Measurements from ENCODE around the gene UACA.

The UACA gene

DNA sequence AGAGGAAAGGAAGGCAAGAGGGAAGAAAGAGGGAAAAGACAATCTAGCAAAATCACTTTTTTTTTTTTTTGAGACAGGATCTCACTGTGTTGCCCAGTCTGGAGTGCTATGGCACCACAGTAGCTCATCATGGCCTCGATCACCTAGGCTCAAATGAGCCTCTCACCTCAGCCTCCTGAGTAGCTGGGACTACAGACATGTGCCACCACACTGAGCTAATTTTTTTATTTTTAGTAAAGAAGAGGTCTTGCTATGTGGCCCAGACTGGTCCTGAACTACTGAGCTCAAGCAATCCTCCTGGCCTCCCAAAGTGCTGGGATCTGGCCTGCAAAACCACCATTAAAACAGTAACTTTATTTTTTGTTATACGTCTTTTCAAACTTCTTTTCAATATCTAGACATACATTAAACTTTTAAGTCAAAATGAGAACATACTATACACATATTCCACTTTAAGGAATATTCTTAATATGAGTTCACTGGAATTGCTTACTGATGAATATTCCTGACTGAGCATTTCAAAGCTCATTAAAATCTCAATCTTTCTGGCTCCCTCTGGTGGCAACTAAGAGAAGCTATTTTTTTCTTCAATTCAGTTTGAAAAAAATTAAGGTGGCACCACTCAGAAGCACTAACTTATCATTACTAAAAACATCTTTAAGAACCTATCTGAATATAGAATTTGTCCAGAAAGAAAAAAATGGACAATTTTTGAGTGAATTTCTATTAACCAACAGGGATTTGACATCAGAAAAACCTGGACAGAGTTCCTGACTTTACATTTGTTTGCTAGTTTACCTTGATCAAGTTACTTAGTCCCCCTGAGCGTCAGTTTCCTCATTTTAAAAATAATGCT, 40.9 kb downstream of the UACA start:
- no peaks in the 10 kb centered on the region for H3K9me3 ChIP-seq
- no peak overlapping the region for H3K4me3 ChIP-seq
- H3K4me1 ChIP-seq, result peaks cover 4% of the 10 kb centered on the region
- no peaks in the 10 kb centered on the region for H3K27me3 ChIP-seq (ENCODE audit: low read depth)
- in situ Hi-C loops (cut with MboI; ENCODE audit: low sequenced_read_pairs), result loop anchor here (10.0 to 25.0 kb wide), 2 partner anchors 48 to 1260 kb away; partner anchors contain the start of gene RPLP1
- DNase-seq (ENCODE audit: low spot score in 2 of 2), result peak in 1 of 2 experiments; percentile 92
- no peaks in the 10 kb centered on the region for H3K36me3 ChIP-seq (replicated peaks)

- peak in 1 of 2 experiments; percentile 2 for DNase-seq (ENCODE audit: low spot score in 2 of 2)
- Histone ChIP-seq H3K4me3 (no peak overlapping the region), H3K4me1 (peaks cover 20% of the 10 kb centered on the region), H3K27me3 (ENCODE audit: low read depth) (no peaks in the 10 kb centered on the region), H3K9me3 (no peaks in the 10 kb centered on the region), H3K36me3 (replicated peaks) (no peaks in the 10 kb centered on the region)
- in situ Hi-C loops (cut with MboI; ENCODE audit: low sequenced_read_pairs), result loop anchor here (10.0 to 25.0 kb wide), 2 partner anchors 46 to 1258 kb away; partner anchors contain the start of gene RPLP1
These were observed 42.9 kb downstream of the UACA start for GRCh38 chr15:70720228-70721016.

GRCh38 chr15:70717237-70717793, 46.0 kb downstream of the UACA start:
- no peak overlapping the region for H3K4me3 ChIP-seq
- in situ Hi-C loops (cut with MboI; ENCODE audit: low sequenced_read_pairs), result loop anchor here (25.0 kb wide), 1 partner anchor 1255 kb away; the partner anchor contains the start of gene RPLP1
- DNase-seq (ENCODE audit: low spot score in 2 of 2), result no peak
- no peaks in the 10 kb centered on the region for H3K9me3 ChIP-seq
- no peaks in the 10 kb centered on the region for H3K36me3 ChIP-seq (replicated peaks)
- no peaks in the 10 kb centered on the region for H3K27me3 ChIP-seq (ENCODE audit: low read depth)
- peaks cover 46% of the 10 kb centered on the region for H3K4me1 ChIP-seq

GRCh38 chr15:70715840-70716485, 47.4 kb downstream of the UACA start:
- Histone ChIP-seq H3K4me3 (no peak overlapping the region), H3K36me3 (replicated peaks) (no peaks in the 10 kb centered on the region), H3K9me3 (no peaks in the 10 kb centered on the region), H3K4me1 (peaks cover 53% of the 10 kb centered on the region), H3K27me3 (ENCODE audit: low read depth) (no peaks in the 10 kb centered on the region)
- DNase-seq (ENCODE audit: low spot score in 2 of 2), result peak in 1 of 2 experiments; percentile 3
- in situ Hi-C loops (cut with MboI; ENCODE audit: low sequenced_read_pairs), result loop anchor here (25.0 kb wide), 1 partner anchor 1254 kb away; the partner anchor contains the start of gene RPLP1

- Histone ChIP-seq H3K4me3 (no peak overlapping the region), H3K27me3 (ENCODE audit: low read depth) (no peaks in the 10 kb centered on the region), H3K36me3 (replicated peaks) (no peaks in the 10 kb centered on the region), H3K4me1 (peaks cover 67% of the 10 kb centered on the region), H3K9me3 (no peaks in the 10 kb centered on the region)
- peak in 1 of 2 experiments; percentile 47 for DNase-seq (ENCODE audit: low spot score in 2 of 2)
- in situ Hi-C loops (cut with MboI; ENCODE audit: low sequenced_read_pairs), result loop anchor here (25.0 kb wide), 1 partner anchor 1252 kb away; the partner anchor contains the start of gene RPLP1
These were observed 48.8 kb downstream of the UACA start for GRCh38 chr15:70714565-70714964.

GRCh38 chr15:70714015-70714414, 49.3 kb downstream of the UACA start:
- Histone ChIP-seq H3K9me3 (no peaks in the 10 kb centered on the region), H3K4me3 (no peak overlapping the region), H3K4me1 (peaks cover 73% of the 10 kb centered on the region), H3K36me3 (replicated peaks) (no peaks in the 10 kb centered on the region), H3K27me3 (ENCODE audit: low read depth) (no peaks in the 10 kb centered on the region)
- in situ Hi-C loops (cut with MboI; ENCODE audit: low sequenced_read_pairs), result loop anchor here (25.0 kb wide), 1 partner anchor 1252 kb away; the partner anchor contains the start of gene RPLP1
- DNase-seq (ENCODE audit: low spot score in 2 of 2), result peak in 1 of 2 experiments; percentile 100

DNA sequence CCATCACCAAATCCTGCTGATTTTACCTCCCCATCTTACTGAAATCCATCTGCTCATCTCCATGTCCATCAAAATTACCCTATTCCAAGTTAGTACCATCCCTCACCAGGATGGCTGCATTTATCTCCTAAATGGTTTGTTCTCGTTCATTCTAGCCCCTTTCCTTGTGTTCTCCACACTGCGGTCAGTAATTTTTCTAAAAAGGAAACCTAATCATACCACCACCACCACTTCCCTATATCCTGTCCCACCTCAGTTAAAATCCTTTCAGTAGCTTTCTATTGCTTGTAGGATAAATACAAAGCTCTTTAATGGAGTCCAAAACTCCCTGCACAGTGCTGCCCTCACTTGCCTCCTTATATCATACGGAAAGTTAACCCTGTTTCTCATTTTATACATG, 51.1 kb downstream of the UACA start:
- in situ Hi-C loops (cut with MboI; ENCODE audit: low sequenced_read_pairs), result loop anchor here (25.0 kb wide), 1 partner anchor 1250 kb away; the partner anchor contains the start of gene RPLP1
- H3K36me3 ChIP-seq (replicated peaks), result no peaks in the 10 kb centered on the region
- H3K27me3 ChIP-seq (ENCODE audit: low read depth), result no peaks in the 10 kb centered on the region
- H3K4me1 ChIP-seq, result peaks cover 75% of the 10 kb centered on the region
- no peak for DNase-seq (ENCODE audit: low spot score in 2 of 2)
- no peaks in the 10 kb centered on the region for H3K9me3 ChIP-seq
- H3K4me3 ChIP-seq, result no peak overlapping the region

- H3K27me3 ChIP-seq (ENCODE audit: low read depth), result no peaks in the 10 kb centered on the region
- no peaks in the 10 kb centered on the region for H3K36me3 ChIP-seq (replicated peaks)
- peaks cover 68% of the 10 kb centered on the region for H3K4me1 ChIP-seq
- DNase-seq (ENCODE audit: low spot score in 2 of 2), result no peak
- H3K4me3 ChIP-seq, result no peak overlapping the region
- in situ Hi-C loops (cut with MboI; ENCODE audit: low sequenced_read_pairs), result loop anchor here (25.0 kb wide), 1 partner anchor 1248 kb away; the partner anchor contains the start of gene RPLP1
- H3K9me3 ChIP-seq, result no peaks in the 10 kb centered on the region
These were observed 52.6 kb downstream of the UACA start for GRCh38 chr15:70710714-70711113.

GRCh38 chr15:70708839-70709238, 54.5 kb downstream of the UACA start:
- Histone ChIP-seq H3K27me3 (ENCODE audit: low read depth) (no peaks in the 10 kb centered on the region), H3K36me3 (replicated peaks) (no peaks in the 10 kb centered on the region), H3K9me3 (no peaks in the 10 kb centered on the region), H3K4me3 (no peak overlapping the region), H3K4me1 (peaks cover 67% of the 10 kb centered on the region)
- in situ Hi-C loops (cut with MboI; ENCODE audit: low sequenced_read_pairs), result loop anchor here (25.0 kb wide), 1 partner anchor 1247 kb away; the partner anchor contains the start of gene RPLP1
- peak; percentile 72 to 100 for DNase-seq (ENCODE audit: low spot score in 2 of 2)

GRCh38 chr15:70707686-70708300, 55.6 kb downstream of the UACA start:
- H3K4me3 ChIP-seq, result no peak overlapping the region
- no peaks in the 10 kb centered on the region for H3K36me3 ChIP-seq (replicated peaks)
- no peaks in the 10 kb centered on the region for H3K27me3 ChIP-seq (ENCODE audit: low read depth)
- H3K4me1 ChIP-seq, result peaks cover 66% of the 10 kb centered on the region
- in situ Hi-C loops (cut with MboI; ENCODE audit: low sequenced_read_pairs), result loop anchor here (25.0 kb wide), 1 partner anchor 1245 kb away; the partner anchor contains the start of gene RPLP1
- DNase-seq (ENCODE audit: low spot score in 2 of 2), result no peak
- H3K9me3 ChIP-seq, result no peaks in the 10 kb centered on the region

DNA sequence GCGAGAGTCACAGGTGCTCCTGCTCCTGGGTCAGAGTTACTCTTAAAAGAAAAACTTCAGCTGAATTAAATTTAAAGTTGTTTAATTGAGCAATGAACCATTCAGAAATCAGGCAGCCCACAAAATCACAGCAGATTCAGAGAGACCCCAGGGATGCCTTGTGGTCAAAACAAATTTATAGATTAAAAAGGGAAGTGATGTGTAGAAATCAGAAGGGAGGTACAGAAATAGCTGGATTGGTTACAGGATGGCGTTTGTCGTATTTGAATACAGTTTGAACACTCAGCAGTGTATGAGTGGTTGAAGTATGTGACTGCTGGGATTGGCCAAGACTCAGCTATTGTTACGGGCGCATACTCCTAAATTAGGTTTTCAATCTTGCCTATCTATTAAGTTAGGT, 58.6 kb downstream of the UACA start:
- Histone ChIP-seq H3K27me3 (ENCODE audit: low read depth) (no peaks in the 10 kb centered on the region), H3K4me3 (no peak overlapping the region), H3K9me3 (no peaks in the 10 kb centered on the region), H3K36me3 (replicated peaks) (no peaks in the 10 kb centered on the region), H3K4me1 (peaks cover 65% of the 10 kb centered on the region)
- peak in 1 of 2 experiments; percentile 2 for DNase-seq (ENCODE audit: low spot score in 2 of 2)
- in situ Hi-C loops (cut with MboI; ENCODE audit: low sequenced_read_pairs), result loop anchor here (25.0 kb wide), 1 partner anchor 1242 kb away; the partner anchor contains the start of gene RPLP1

DNA sequence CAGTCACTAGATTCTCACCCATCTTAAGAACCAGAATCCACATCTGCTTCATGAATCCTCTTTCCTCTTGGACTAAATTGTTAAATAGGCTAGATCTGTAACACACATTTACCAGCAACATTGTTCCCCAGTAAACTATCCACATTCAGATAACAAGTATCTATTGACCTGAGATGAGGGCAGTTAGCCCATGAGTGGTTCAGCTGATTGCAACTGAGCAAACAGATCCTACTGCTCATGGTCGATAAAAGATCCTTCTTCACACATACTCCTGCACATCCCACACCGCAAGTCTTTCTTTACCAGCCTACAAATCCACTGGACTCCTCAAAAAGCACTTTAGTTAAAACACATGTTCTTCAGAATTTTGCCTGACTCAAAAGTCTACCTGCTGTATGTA, 59.2 kb downstream of the UACA start:
- no peak overlapping the region for H3K4me3 ChIP-seq
- peaks cover 65% of the 10 kb centered on the region for H3K4me1 ChIP-seq
- H3K27me3 ChIP-seq (ENCODE audit: low read depth), result no peaks in the 10 kb centered on the region
- in situ Hi-C loops (cut with MboI; ENCODE audit: low sequenced_read_pairs), result loop anchor here (25.0 kb wide), 1 partner anchor 1242 kb away; the partner anchor contains the start of gene RPLP1
- no peaks in the 10 kb centered on the region for H3K9me3 ChIP-seq
- peak in 1 of 2 experiments; percentile 2 for DNase-seq (ENCODE audit: low spot score in 2 of 2)
- H3K36me3 ChIP-seq (replicated peaks), result no peaks in the 10 kb centered on the region
